Activated T-cell treated with anti-CD3 and anti-CD28 coated beads, Interleukin-2, amount 50 U/mL, for 4 hours (primary cell): Measurements from ENCODE around the gene TPRX1. TPM values are rescaled to one million over a fixed set of nuclear protein-coding genes. Genes with fewer than 3 reads are reported as not detected.
A peak's percentile ranks its signal among the peaks of the same experiment; 100 is the strongest.
"Not testable (repeated sequence)": the region's sequence is repeated elsewhere in the genome, so short reads cannot be mapped to it uniquely, and the experiment has no call there.

Experiments
- ATAC-seq, 2 donors: fragments of 200-7000 bp; cut with Tn5 transposase; one replicate each; pipeline ENCODE4 v1.10.0; 2021
- DNase-seq: peaks from one replicate; pipeline ENCODE4 v3.0.0-alpha.2; 2020
- H3K27me3 Mint-ChIP-seq: one replicate; pipeline ENCODE4 v1.8.0; 2021; ENCODE audit warnings: low read depth, mixed read lengths
- H3K36me3 Mint-ChIP-seq: one replicate; pipeline ENCODE4 v1.8.0; 2022; ENCODE audit warnings: mixed read lengths; ENCODE audit not compliant: insufficient read depth
- H3K4me1 Mint-ChIP-seq: one replicate; pipeline ENCODE4 v1.8.0; 2021; ENCODE audit warnings: low read depth, mixed read lengths
- H3K4me3 Mint-ChIP-seq: one replicate; pipeline ENCODE4 v1.8.0; 2021; ENCODE audit warnings: mild to moderate bottlenecking, moderate library complexity, mixed read lengths
- H3K9me3 Mint-ChIP-seq: one replicate; pipeline ENCODE4 v1.8.0; 2021; ENCODE audit warnings: mixed read lengths
- total RNA-seq, 3 donors: library from RNA; stranded (reverse); gene quantifications; one replicate each; pipeline ENCODE4 v1.2.1, GENCODE V29; 2021

Gene TPRX1
- total RNA-seq, 3 donors from 2014 or later: not detected

GRCh38 chr19:47789811-47790210 is 14.5 kb downstream of the TPRX1 start:
- ATAC-seq, H3K4me1 Mint-ChIP-seq, H3K36me3 Mint-ChIP-seq, H3K27me3 Mint-ChIP-seq, H3K4me3 Mint-ChIP-seq, H3K9me3 Mint-ChIP-seq, DNase-seq: not testable (repeated sequence)

- not testable (repeated sequence) for H3K4me1 Mint-ChIP-seq, H3K9me3 Mint-ChIP-seq, ATAC-seq, DNase-seq, H3K36me3 Mint-ChIP-seq, H3K27me3 Mint-ChIP-seq, H3K4me3 Mint-ChIP-seq
Observed at GRCh38 chr19:47787307-47787706, 17.0 kb downstream of the TPRX1 start.

GRCh38 chr19:47786566-47786965 is 17.8 kb downstream of the TPRX1 start:
- DNase-seq: no peak
- Mint-ChIP-seq H3K4me1 (peaks cover 4% of the 10 kb centered on the region), H3K4me3 (no peak overlapping the region), H3K27me3 (no peaks in the 10 kb centered on the region), H3K36me3 (peaks cover 11% of the 10 kb centered on the region), H3K9me3 (no peaks in the 10 kb centered on the region)
- no peak for ATAC-seq

GRCh38 chr19:47781590-47782262 is 22.6 kb downstream of the TPRX1 start:
- peaks cover 16% of the 10 kb centered on the region for H3K36me3 Mint-ChIP-seq

GRCh38 chr19:47780215-47780551 is 24.2 kb downstream of the TPRX1 start:
- no peak for ATAC-seq
- Mint-ChIP-seq H3K4me1 (peaks cover 32% of the 10 kb centered on the region), H3K9me3 (no peaks in the 10 kb centered on the region), H3K36me3 (peaks cover 16% of the 10 kb centered on the region), H3K4me3 (peak overlapping the region; percentile 95), H3K27me3 (no peaks in the 10 kb centered on the region)
- no peak for DNase-seq

More at GRCh38 chr19:47781590-47782262, 22.6 kb downstream of the TPRX1 start:
- no peak for ATAC-seq
- no peak for DNase-seq
- H3K4me3 Mint-ChIP-seq: peak overlapping the region; percentile 35
- H3K27me3 Mint-ChIP-seq: no peaks in the 10 kb centered on the region
- H3K4me1 Mint-ChIP-seq: peaks cover 32% of the 10 kb centered on the region
- no peaks in the 10 kb centered on the region for H3K9me3 Mint-ChIP-seq

- DNase-seq: no peak
- Mint-ChIP-seq H3K4me3 (peak overlapping the region; percentile 95), H3K9me3 (no peaks in the 10 kb centered on the region), H3K36me3 (peaks cover 16% of the 10 kb centered on the region), H3K27me3 (no peaks in the 10 kb centered on the region), H3K4me1 (peaks cover 32% of the 10 kb centered on the region)
- ATAC-seq: no peak
Observed at GRCh38 chr19:47779524-47780214, 24.7 kb downstream of the TPRX1 start.

- DNase-seq (no peak), ATAC-seq (peak; percentile 6 to 15)
- H3K4me3 Mint-ChIP-seq: peak overlapping the region; percentile 95
- peaks cover 32% of the 10 kb centered on the region for H3K4me1 Mint-ChIP-seq
- H3K36me3 Mint-ChIP-seq: peaks cover 11% of the 10 kb centered on the region
- no peaks in the 10 kb centered on the region for H3K27me3 Mint-ChIP-seq
- H3K9me3 Mint-ChIP-seq: no peaks in the 10 kb centered on the region
Observed at GRCh38 chr19:47778954-47779351, 25.4 kb downstream of the TPRX1 start.

- peaks cover 32% of the 10 kb centered on the region for H3K4me1 Mint-ChIP-seq
Observed at GRCh38 chr19:47778049-47778953, 26.1 kb downstream of the TPRX1 start, which contains the start of gene SELENOW. TSS of gene SELENOW (plus strand) at chr19:47778703. CDS start at chr19:47778786, 83 bp downstream.

GRCh38 chr19:47777245-47778048 is 26.9 kb downstream of the TPRX1 start:
- H3K9me3 Mint-ChIP-seq, DNase-seq, H3K36me3 Mint-ChIP-seq, H3K27me3 Mint-ChIP-seq, ATAC-seq: not testable (repeated sequence)
- Mint-ChIP-seq H3K4me1 (peaks cover 32% of the 10 kb centered on the region), H3K4me3 (peak overlapping the region; percentile 95)

More at GRCh38 chr19:47778049-47778953, 26.1 kb downstream of the TPRX1 start, which contains the start of gene SELENOW:
- H3K9me3 Mint-ChIP-seq: no peaks in the 10 kb centered on the region
- peaks cover 8% of the 10 kb centered on the region for H3K36me3 Mint-ChIP-seq
- peak within 1 kb of the TSS; percentile 95 for H3K4me3 Mint-ChIP-seq
- DNase-seq: peak; percentile 65
- ATAC-seq: peak; percentile 96 to 97
- no peaks in the 10 kb centered on the region for H3K27me3 Mint-ChIP-seq

- Mint-ChIP-seq H3K27me3 (no peaks in the 10 kb centered on the region), H3K4me3 (peak overlapping the region; percentile 32), H3K36me3 (peaks cover 5% of the 10 kb centered on the region), H3K4me1 (peaks cover 28% of the 10 kb centered on the region), H3K9me3 (no peaks in the 10 kb centered on the region)
- DNase-seq: no peak
- no peak for ATAC-seq
Observed at GRCh38 chr19:47776568-47776967, 27.8 kb downstream of the TPRX1 start.

GRCh38 chr19:47771291-47771690 is 33.1 kb downstream of the TPRX1 start:
- not testable (repeated sequence) for H3K4me3 Mint-ChIP-seq, H3K27me3 Mint-ChIP-seq, DNase-seq, H3K36me3 Mint-ChIP-seq, H3K9me3 Mint-ChIP-seq, ATAC-seq, H3K4me1 Mint-ChIP-seq

GRCh38 chr19:47769534-47769933 is 34.8 kb downstream of the TPRX1 start:
- Mint-ChIP-seq H3K4me1 (no peaks in the 10 kb centered on the region), H3K9me3 (no peaks in the 10 kb centered on the region), H3K36me3 (no peaks in the 10 kb centered on the region), H3K27me3 (no peaks in the 10 kb centered on the region), H3K4me3 (no peak overlapping the region)
- ATAC-seq: no peak
- no peak for DNase-seq

- no peaks in the 10 kb centered on the region for H3K4me1 Mint-ChIP-seq
- no peaks in the 10 kb centered on the region for H3K27me3 Mint-ChIP-seq
- no peak for DNase-seq
- H3K4me3 Mint-ChIP-seq: no peak overlapping the region
- ATAC-seq: no peak
- no peaks in the 10 kb centered on the region for H3K36me3 Mint-ChIP-seq
- no peaks in the 10 kb centered on the region for H3K9me3 Mint-ChIP-seq
Observed at GRCh38 chr19:47768604-47769003, 35.7 kb downstream of the TPRX1 start.

GRCh38 chr19:47767349-47767748 is 37.0 kb downstream of the TPRX1 start:
- ATAC-seq: no peak
- H3K36me3 Mint-ChIP-seq: no peaks in the 10 kb centered on the region
- no peaks in the 10 kb centered on the region for H3K27me3 Mint-ChIP-seq
- H3K9me3 Mint-ChIP-seq: no peaks in the 10 kb centered on the region
- no peak for DNase-seq
- H3K4me1 Mint-ChIP-seq: no peaks in the 10 kb centered on the region
- no peak overlapping the region for H3K4me3 Mint-ChIP-seq
